GM19397 (cell line): ENCODE data around the gene RAD9B.

ENCODE experiments used
- ATAC-seq: cut with Tn5 transposase; IDR thresholded peaks from one replicate; pipeline ENCODE4 v1.9.1; 2021; ENCODE audit warnings: mild to moderate bottlenecking, moderate library complexity; ENCODE audit not compliant: unreplicated experiment

Gene RAD9B

GRCh38 chr12:110550981-110551380 lies 48.9 kb downstream of the RAD9B start:
- ATAC-seq = no peak
